ENCODE results near the gene MBL2. TPM values are rescaled to one million over a fixed set of nuclear protein-coding genes. Genes with fewer than 3 reads are reported as not detected.

Gene MBL2
- total and polyA plus RNA-seq, 2 of the 8 experiments (the other 6 are each of a cell fraction or from before 2014, with no cell fraction given) = not detected

DNA sequence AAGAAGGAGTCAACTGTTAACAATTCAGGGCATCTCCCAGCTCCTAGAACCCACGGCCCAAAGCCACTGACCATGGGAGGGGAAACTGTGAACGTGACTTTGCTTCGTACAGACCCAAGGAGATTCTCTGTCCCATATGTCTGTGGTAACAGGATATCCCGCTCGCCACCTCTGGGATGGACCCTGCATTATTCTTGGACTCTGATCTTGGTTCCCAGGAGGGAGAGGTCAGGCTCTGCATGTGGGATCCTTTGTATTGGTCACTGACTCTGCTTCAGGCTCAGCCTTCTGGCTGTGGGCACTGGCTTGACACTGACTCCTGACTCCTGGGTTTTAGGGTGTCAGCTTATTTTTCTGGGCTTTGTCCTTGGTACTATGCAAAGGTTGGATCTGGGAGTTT lies 13.5 kb upstream of the MBL2 start:
- Histone ChIP-seq H2BK120ac (replicated peaks; ENCODE audit: low read depth, low read length) (no peak overlapping the region), H2BK15ac (ENCODE audit: low read length) (no peak overlapping the region), H2BK5ac (ENCODE audit: low read depth, low read length) (no peak overlapping the region), H3K56ac (replicated peaks; ENCODE audit: insufficient read length, low read depth, low read length) (no peak overlapping the region), H3K4me1 (replicated peaks in 1 of 4; ENCODE audit: control insufficient read depth in 3 of 4, insufficient read depth in 4 of 4, low read length in 3 of 4) (no peaks in the 10 kb centered on the region), H2AK5ac (ENCODE audit: low read depth, low read length) (no peak overlapping the region), H3K4me3 (ENCODE audit: extremely low read depth in 1 of 4, insufficient read depth in 2 of 4, low read depth in 3 of 4, low read length in 4 of 4) (no peak overlapping the region), H2BK20ac (ENCODE audit: low read length) (no peak overlapping the region), H3K9ac (replicated peaks in 1 of 4; ENCODE audit: extremely low read depth in 1 of 4, low read depth in 3 of 4, low read length in 3 of 4) (no peak overlapping the region), H3K18ac (ENCODE audit: extremely low read depth, low read length) (no peak overlapping the region), H3K23me2 (ENCODE audit: low read depth, low read length) (no peaks in the 10 kb centered on the region), H4K20me1 (replicated peaks in 1 of 2; ENCODE audit: control insufficient read depth in 1 of 2, insufficient read depth in 2 of 2, low read length in 2 of 2) (no peaks in the 10 kb centered on the region), H3K14ac (ENCODE audit: insufficient read length) (no peak overlapping the region), H2AFZ (ENCODE audit: low read length) (no peak overlapping the region), H3K23ac (ENCODE audit: insufficient read length) (no peak overlapping the region), H3K4me2 (ENCODE audit: insufficient read depth in 1 of 2, low read depth in 2 of 2, low read length in 2 of 2) (no peak overlapping the region), H3K27ac (ENCODE audit: low read depth, low read length) (no peak overlapping the region), H3K9me3 (ENCODE audit: insufficient read depth in 2 of 2, low read depth in 1 of 2, low read length in 1 of 2) (no peaks in the 10 kb centered on the region), H3K27me3 (replicated peaks in 1 of 4; ENCODE audit: control insufficient read depth in 3 of 4, extremely low read depth in 1 of 4, insufficient read depth in 3 of 4, low read length in 3 of 4) (no peaks in the 10 kb centered on the region), H4K91ac (replicated peaks; ENCODE audit: insufficient read length, low read length) (no peak overlapping the region), H3K79me1 (ENCODE audit: low read depth, low read length) (no peaks in the 10 kb centered on the region), H2BK12ac (ENCODE audit: low read depth, low read length) (no peak overlapping the region), H3K36me3 (ENCODE audit: control insufficient read depth in 2 of 4, insufficient read depth in 4 of 4, low read length in 3 of 4) (no peaks in the 10 kb centered on the region), H4K5ac (ENCODE audit: insufficient read length, low read depth, low read length) (no peak overlapping the region), H4K8ac (ENCODE audit: extremely low read depth, insufficient read depth, low read length) (no peak overlapping the region), H3K79me2 (ENCODE audit: control insufficient read depth in 1 of 2, insufficient read depth in 2 of 2, low read length in 2 of 2) (no peaks in the 10 kb centered on the region), H3K4ac (replicated peaks; ENCODE audit: insufficient read length, low read depth, low read length) (no peak overlapping the region)
- DNase-seq (ENCODE audit: low read depth in 1 of 2, low spot score in 2 of 2) (no peak), FAIRE-seq (no peak)
- ChIA-PET CTCF (ENCODE audit: partially characterized antibody) (no interaction called here), POLR2A (ENCODE audit: partially characterized antibody) (no interaction called here)
- 92% methylated on average over 5 of the region's 5 CpGs; no CpG with 5 or more reads in 1 of the 2 experiments for WGBS, 2 experiments (ENCODE audit: extremely low coverage in 1 of 2, insufficient coverage in 1 of 2, insufficient read length in 1 of 2, insufficient replicate concordance in 2 of 2, low coverage in 1 of 2, low lambda C conversion rate in 2 of 2, missing lambda C conversion rate in 1 of 2)
- TF ChIP-seq TAF1 (IDR thresholded peaks at IDR 0.05; ENCODE audit: low read depth, low read length) (no peak), SIX5 (IDR thresholded peaks at IDR 0.05; ENCODE audit: low read depth, low read length) (no peak), CBX8 (IDR thresholded peaks at IDR 0.05; ENCODE audit: borderline replicate concordance, low read depth, low read length) (no peak), USF2 (IDR thresholded peaks at IDR 0.05; ENCODE audit: low read length) (no peak), POU5F1 (IDR thresholded peaks at IDR 0.05; ENCODE audit: low read depth, low read length) (no peak), FOSL1 (IDR thresholded peaks at IDR 0.05; ENCODE audit: insufficient read depth, low read depth, low read length) (no peak), RFX5 (IDR thresholded peaks at IDR 0.05; ENCODE audit: borderline replicate concordance, low read depth, low read length) (no peak), PHF8 (conservative IDR thresholded peaks at IDR 0.05; ENCODE audit: low read depth, low read length) (no peak), EGR1 (IDR thresholded peaks at IDR 0.05; ENCODE audit: borderline replicate concordance, low read depth, low read length) (no peak), POLR2AphosphoS5 (IDR thresholded peaks at IDR 0.05; ENCODE audit: low read depth, low read length) (no peak), RAD21 (IDR thresholded peaks at IDR 0.05 in 1 of 2, conservative IDR thresholded peaks at IDR 0.05 in 1 of 2; ENCODE audit: low read depth in 2 of 2, low read length in 2 of 2) (no peak), CHD1 (IDR thresholded peaks at IDR 0.05; ENCODE audit: low read depth, low read length) (no peak), SP1 (IDR thresholded peaks at IDR 0.05; ENCODE audit: low read depth, low read length) (no peak), RXRA (IDR thresholded peaks at IDR 0.05; ENCODE audit: insufficient read depth, low read depth, low read length) (no peak), CHD2 (IDR thresholded peaks at IDR 0.05; ENCODE audit: low read length) (no peak)
